Subcutaneous adipose tissue (tissue), 4 donors: Measurements from ENCODE around the gene DNM3. TPM values are rescaled to one million over a fixed set of nuclear protein-coding genes. Genes with fewer than 3 reads are reported as not detected.

Experiments used
- total RNA-seq, 4 donors: library from RNA; depleted of rRNA; stranded (reverse); fragments of >200 nt; gene quantifications; one replicate each; pipeline ENCODE4 v1.1.0, GENCODE V29; 2016
- TF ChIP-seq, protein P1 (sequence below): fragments of 450-650 bp; IDR thresholded peaks from one replicate; pipeline ENCODE4 v1.5.1; 2016; ENCODE audit warnings: low read depth, mild to moderate bottlenecking, control low read depth, antibody characterized with exemption, moderate library complexity

Gene DNM3
- total RNA-seq, 4 donors from 2014 or later: 4.1 to 8.8 (median 7.6) TPM

DNA sequence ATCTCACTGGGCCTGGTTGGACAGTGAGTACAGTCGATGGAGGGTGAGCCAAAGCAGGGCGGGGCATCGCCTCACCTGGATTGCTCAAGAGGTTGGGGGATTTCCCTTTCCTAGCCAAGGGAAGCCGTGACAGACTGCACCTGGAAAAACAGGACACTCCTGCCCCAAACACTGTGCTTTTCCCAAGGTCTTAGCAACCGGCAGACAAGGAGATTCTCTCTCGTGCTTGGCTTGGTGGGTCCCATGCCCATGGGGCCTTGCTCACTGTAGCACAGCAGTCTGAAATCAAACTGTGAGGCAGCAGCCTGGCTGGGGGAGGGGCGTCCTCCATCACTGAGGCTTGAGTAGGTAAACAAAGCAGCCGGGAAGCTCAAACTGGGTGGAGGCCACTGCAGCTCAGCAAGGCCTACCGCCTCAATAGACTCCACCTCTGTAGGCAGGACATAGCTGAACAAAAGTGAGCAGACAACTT is 590.5 kb downstream of the DNM3 start:
- TF ChIP-seq, protein P1, sequence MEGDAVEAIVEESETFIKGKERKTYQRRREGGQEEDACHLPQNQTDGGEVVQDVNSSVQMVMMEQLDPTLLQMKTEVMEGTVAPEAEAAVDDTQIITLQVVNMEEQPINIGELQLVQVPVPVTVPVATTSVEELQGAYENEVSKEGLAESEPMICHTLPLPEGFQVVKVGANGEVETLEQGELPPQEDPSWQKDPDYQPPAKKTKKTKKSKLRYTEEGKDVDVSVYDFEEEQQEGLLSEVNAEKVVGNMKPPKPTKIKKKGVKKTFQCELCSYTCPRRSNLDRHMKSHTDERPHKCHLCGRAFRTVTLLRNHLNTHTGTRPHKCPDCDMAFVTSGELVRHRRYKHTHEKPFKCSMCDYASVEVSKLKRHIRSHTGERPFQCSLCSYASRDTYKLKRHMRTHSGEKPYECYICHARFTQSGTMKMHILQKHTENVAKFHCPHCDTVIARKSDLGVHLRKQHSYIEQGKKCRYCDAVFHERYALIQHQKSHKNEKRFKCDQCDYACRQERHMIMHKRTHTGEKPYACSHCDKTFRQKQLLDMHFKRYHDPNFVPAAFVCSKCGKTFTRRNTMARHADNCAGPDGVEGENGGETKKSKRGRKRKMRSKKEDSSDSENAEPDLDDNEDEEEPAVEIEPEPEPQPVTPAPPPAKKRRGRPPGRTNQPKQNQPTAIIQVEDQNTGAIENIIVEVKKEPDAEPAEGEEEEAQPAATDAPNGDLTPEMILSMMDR: no peak

DNA sequence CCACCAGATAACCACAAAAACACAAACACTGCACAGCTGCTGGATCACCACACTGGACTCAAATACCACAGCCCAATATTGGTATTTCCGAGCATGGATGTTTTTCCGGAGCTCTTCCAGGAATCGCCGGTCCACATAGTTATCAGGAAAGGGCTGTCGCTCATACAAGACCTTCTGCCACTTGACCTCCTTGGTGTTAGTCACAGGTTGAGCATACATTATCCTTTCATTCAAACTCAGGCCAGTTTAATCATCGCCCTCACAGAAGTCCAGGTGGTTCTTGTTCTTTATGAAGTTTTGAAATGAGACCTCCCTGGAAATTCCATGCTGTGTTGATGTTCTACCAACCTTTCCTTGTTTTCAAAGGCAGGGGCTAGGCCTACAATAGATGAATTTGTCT is 601.1 kb downstream of the DNM3 start:
- TF ChIP-seq, protein P1: no peak

DNA sequence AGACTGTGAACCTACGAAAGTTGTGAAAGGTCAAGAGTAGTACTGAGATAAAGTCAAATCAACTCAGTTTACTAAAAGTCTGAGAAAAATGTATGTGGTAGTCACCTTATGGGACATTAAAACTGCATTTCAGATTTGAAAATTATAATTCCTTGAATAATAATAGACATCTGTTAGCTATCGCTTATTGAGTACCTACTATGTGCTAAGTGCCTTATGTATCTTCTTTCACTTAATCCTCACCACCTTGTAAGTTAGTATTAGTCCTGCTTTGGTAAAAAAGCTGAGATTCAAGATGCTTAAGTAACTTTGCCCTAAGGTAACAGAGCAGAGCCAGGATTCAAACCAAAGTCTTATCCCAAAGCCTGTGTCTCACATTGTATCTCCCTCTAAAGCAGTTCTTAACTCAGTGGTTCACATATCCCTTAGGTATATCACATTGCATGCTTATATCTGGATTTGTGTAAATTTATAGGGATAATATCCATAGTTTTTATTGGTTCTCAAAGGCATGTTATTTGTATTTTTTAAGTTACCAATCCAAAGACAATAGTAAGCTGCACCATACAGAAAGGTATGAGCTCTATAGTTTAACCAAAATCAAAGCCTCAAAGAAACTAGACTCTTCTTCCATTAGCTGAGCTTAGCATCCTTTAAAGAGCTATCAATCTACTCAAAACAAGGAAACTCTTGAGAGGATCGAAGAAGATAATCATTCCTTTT is 601.7 kb downstream of the DNM3 start:
- TF ChIP-seq, protein P1: no peak

DNA sequence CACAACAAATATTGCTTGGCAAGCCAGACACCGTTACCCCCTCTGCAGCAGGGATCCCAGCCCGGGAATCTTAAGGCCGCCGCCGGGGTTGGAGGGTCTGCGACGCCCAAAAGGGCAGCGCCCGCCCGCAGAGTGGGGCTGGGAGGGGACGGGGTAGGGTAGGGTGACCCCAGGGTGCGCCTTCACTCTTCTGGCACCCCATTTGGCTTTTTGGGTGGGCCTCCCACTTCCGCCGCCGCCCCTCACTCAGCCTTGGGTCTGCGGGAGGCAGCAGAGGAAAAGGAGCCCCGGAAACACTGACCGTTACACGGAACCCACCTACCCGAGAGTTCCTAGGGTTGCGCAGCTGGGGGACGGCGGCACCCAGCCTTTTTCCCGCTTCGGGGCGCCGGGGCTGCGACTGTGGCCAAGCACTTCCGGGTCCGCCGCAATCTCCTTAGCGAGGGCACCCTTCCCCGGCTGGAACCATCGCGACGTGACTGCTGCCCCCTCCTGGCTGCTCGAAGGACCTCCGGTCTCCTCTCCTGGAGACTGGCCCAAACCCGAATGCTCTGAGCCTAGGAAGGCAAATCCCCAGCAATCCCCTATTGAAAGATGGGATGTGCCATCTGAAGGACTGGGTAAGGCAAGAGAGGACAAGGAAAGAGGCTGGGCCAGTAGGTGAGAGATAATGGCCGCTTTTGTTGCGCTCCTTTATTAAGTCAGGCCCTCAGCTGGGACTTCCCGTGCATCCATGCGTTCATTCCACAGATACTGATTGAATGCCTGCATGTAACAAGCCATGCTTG is 602.6 kb downstream of the DNM3 start, which contains the start of gene PIGC:
PIGC (minus strand) TSS at position 404 of the 788 bp plus-strand sequence. CDS start 1,447 bp downstream, outside the sequence.
- TF ChIP-seq, protein P1: no peak

DNA sequence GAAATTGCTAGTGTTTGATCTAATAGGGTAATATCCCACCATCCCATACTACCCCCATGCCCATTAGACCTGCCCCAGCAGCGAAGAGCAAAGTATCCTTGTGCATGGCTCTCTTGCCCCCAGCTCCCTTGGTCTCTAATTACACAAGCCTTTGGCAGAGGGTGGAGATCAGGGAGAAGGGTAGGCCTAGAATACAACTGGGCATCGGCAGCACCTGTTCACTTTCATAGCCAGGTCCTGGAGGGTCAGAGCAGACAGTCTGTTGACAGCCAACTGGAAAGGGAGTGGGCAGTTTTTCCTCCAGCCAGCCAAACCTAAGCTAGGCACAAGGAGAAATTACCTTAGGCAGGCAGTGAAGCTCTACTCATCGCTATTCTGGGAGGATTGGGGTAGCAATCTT is 605.2 kb downstream of the DNM3 start:
- TF ChIP-seq, protein P1: no peak

DNA sequence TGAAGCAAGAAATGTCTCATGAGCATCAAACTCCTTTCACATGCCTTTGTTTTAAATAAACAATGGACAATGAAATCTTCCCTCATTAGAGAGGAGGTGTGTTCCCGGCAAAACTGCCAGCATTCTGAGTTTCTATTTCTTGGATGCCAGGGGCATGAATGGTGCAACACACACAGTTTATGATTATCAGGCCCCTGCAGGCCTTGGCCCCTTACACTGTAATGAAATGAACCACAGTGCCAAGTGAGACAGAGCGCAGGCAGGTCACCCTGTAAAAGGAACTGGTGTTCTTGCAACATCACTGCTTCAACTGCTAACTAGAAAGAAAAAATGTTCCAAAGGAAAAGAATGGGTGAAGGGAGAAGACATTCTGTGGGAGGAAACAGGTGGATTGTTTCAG is 606.3 kb downstream of the DNM3 start:
- TF ChIP-seq, protein P1: no peak

DNA sequence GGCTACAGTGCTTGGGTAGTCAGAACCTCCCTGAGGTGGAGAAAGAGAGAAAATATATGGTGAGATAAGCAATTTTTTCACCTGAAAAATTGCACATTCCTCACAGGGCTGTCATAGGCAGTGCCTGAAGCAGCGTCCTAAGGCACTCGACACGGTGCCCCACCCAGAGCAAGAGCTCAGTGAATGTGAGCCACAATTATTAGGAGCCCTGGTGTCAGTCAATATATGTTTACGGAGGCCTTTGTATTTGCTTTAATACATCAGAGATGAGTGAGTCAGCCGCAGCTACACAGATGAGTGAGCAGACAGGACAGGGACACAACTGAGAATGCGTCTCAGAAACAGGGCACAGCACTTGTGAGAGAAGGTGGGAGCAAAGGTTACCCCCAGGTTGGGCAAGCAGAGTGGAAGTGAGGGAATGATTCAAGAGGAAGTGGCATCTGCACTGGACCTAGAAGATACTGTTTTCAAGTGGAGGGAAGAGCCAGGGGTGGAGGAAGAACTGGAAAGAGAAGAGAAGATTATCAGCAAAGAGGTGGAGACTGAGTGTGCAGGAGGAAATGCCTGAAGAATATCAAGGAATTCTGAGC is 607.8 kb downstream of the DNM3 start:
- TF ChIP-seq, protein P1: no peak
